HEK293T (cell line): ENCODE measurements around the gene ZSCAN20.

Experiments used
- CTCF ChIA-PET: fragments of 350-600 bp; formaldehyde crosslinking; extraction: SDS; loops from one replicate; lab custom pipeline; 2021; ENCODE audit warnings: antibody characterized with exemption, inconsistent platforms; lab: Yijun Ruan, JAX
- POLR2A ChIA-PET: fragments of 350-600 bp; formaldehyde crosslinking; extraction: SDS; loops from one replicate; lab custom pipeline; 2020; ENCODE audit warnings: antibody characterized with exemption, inconsistent platforms; lab: Yijun Ruan, JAX
- DNase-seq: peaks from one replicate; pipeline ENCODE4 v3.0.0; 2012; ENCODE audit warnings: mixed read lengths; ENCODE audit errors: extremely low spot score
- ARNT ChIP-seq: fragments of 450-650 bp; IDR thresholded peaks from 2 replicates; pipeline ENCODE4 v1.6.1; 2017; ENCODE audit warnings: mild to moderate bottlenecking
- BHLHE40 ChIP-seq: fragments of 450-650 bp; IDR thresholded peaks from 2 replicates; pipeline ENCODE4 v1.6.1; 2016; ENCODE audit warnings: mild to moderate bottlenecking, moderate library complexity, borderline replicate concordance
- CTBP1 ChIP-seq: fragments of 450-650 bp; IDR thresholded peaks from 2 replicates; pipeline ENCODE4 v1.6.1; 2016; ENCODE audit warnings: borderline replicate concordance
- ELF4 ChIP-seq: fragments of 450-650 bp; IDR thresholded peaks from 2 replicates; pipeline ENCODE4 v1.6.1; 2017; ENCODE audit warnings: antibody characterized with exemption
- FOXA1 ChIP-seq: fragments of 450-650 bp; IDR thresholded peaks from 2 replicates; pipeline ENCODE4 v1.6.1; 2016; ENCODE audit warnings: mild to moderate bottlenecking
- FOXK2 ChIP-seq: fragments of 450-650 bp; IDR thresholded peaks from 2 replicates; pipeline ENCODE4 v1.6.1; 2016; ENCODE audit warnings: mild to moderate bottlenecking
- FOXM1 ChIP-seq: fragments of 450-650 bp; IDR thresholded peaks from 2 replicates; pipeline ENCODE4 v1.6.1; 2017; ENCODE audit warnings: mild to moderate bottlenecking, borderline replicate concordance
- HDGF ChIP-seq: fragments of 450-650 bp; IDR thresholded peaks from 2 replicates; pipeline ENCODE4 v1.6.1; 2017; ENCODE audit warnings: antibody characterized with exemption, borderline replicate concordance
- L3MBTL2 ChIP-seq: fragments of 450-650 bp; conservative IDR thresholded peaks from 2 replicates; pipeline ENCODE4 v1.6.1; 2016; ENCODE audit warnings: mild to moderate bottlenecking
- LEF1 ChIP-seq: fragments of 450-650 bp; IDR thresholded peaks from 2 replicates; pipeline ENCODE4 v1.6.1; 2017; ENCODE audit warnings: mild to moderate bottlenecking, borderline replicate concordance
- NFRKB ChIP-seq: fragments of 450-650 bp; IDR thresholded peaks from 2 replicates; pipeline ENCODE4 v1.6.1; 2016; ENCODE audit warnings: mild to moderate bottlenecking, moderate library complexity
- PKNOX1 ChIP-seq: fragments of 450-650 bp; IDR thresholded peaks from 2 replicates; pipeline ENCODE4 v1.6.1; 2016
- SP1 ChIP-seq: fragments of 450-650 bp; IDR thresholded peaks from 2 replicates; pipeline ENCODE4 v1.6.1; 2017
- SUZ12 ChIP-seq: fragments of 450-650 bp; IDR thresholded peaks from 2 replicates; pipeline ENCODE4 v1.6.1; 2016; ENCODE audit warnings: mild to moderate bottlenecking
- TARDBP ChIP-seq: fragments of 450-650 bp; IDR thresholded peaks from 2 replicates; pipeline ENCODE4 v1.6.1; 2016
- ZNF384 ChIP-seq: fragments of 450-650 bp; IDR thresholded peaks from 2 replicates; pipeline ENCODE4 v1.6.1; 2016

Gene ZSCAN20

GRCh38 chr1:33516428-33516827 is 44.0 kb downstream of the ZSCAN20 start:
- DNase-seq, result no peak
- POLR2A ChIA-PET, result no interaction called here
- CTCF ChIA-PET, result no interaction called here
- TF ChIP-seq CTBP1 (no peak), FOXM1 (no peak), FOXA1 (no peak)

GRCh38 chr1:33516891-33517567 is 44.6 kb downstream of the ZSCAN20 start:
- no peak for TF ChIP-seq FOXA1
- ChIA-PET CTCF (interaction anchor here (0.6 kb wide), 1 partner anchor 377 kb away, joined by 5 read pairs; no protein-coding TSS in a partner anchor), POLR2A (no interaction called here)
- DNase-seq, result no peak

GRCh38 chr1:33517596-33518250 is 45.3 kb downstream of the ZSCAN20 start:
- CTCF ChIA-PET, result interaction anchor here (0.6 kb wide), 1 partner anchor 376 kb away, joined by 5 read pairs; no protein-coding TSS in a partner anchor
- POLR2A ChIA-PET, result no interaction called here
- TF ChIP-seq FOXA1, result no peak
- no peak for TF ChIP-seq ELF4
- no peak for TF ChIP-seq SUZ12
- TF ChIP-seq FOXK2, result no peak
- DNase-seq, result no peak

- no peak for DNase-seq
- CTCF ChIA-PET, result no interaction called here
- TF ChIP-seq SUZ12 (no peak), ELF4 (no peak), PKNOX1 (no peak), HDGF (no peak)
- POLR2A ChIA-PET, result no interaction called here
Observed at GRCh38 chr1:33519240-33519884, 46.9 kb downstream of the ZSCAN20 start.

- CTCF ChIA-PET, result no interaction called here
- POLR2A ChIA-PET, result no interaction called here
- no peak for TF ChIP-seq SP1
- no peak for TF ChIP-seq HDGF
- TF ChIP-seq ZNF384, result no peak
- TF ChIP-seq NFRKB, result no peak
- no peak for TF ChIP-seq FOXA1
- TF ChIP-seq PKNOX1, result no peak
- no peak for TF ChIP-seq ELF4
- no peak for TF ChIP-seq L3MBTL2
- no peak for TF ChIP-seq SUZ12
- no peak for TF ChIP-seq TARDBP
- DNase-seq, result no peak
Observed at GRCh38 chr1:33524586-33524985, 52.1 kb downstream of the ZSCAN20 start.

- ChIA-PET CTCF (no interaction called here), POLR2A (no interaction called here)
- TF ChIP-seq ELF4 (no peak), L3MBTL2 (no peak), TARDBP (no peak), HDGF (no peak), FOXM1 (no peak), FOXK2 (no peak), NFRKB (no peak), FOXA1 (no peak), BHLHE40 (no peak), CTBP1 (no peak), LEF1 (no peak), SP1 (no peak), ZNF384 (no peak), ARNT (no peak), PKNOX1 (no peak), SUZ12 (no peak)
- no peak for DNase-seq
Observed at GRCh38 chr1:33527934-33528333, 55.5 kb downstream of the ZSCAN20 start.

- TF ChIP-seq L3MBTL2 (no peak), FOXM1 (no peak), LEF1 (no peak), FOXK2 (no peak), HDGF (no peak), ARNT (no peak), ELF4 (no peak), ZNF384 (no peak), NFRKB (no peak), SUZ12 (no peak), SP1 (no peak), PKNOX1 (no peak), CTBP1 (no peak), BHLHE40 (no peak), TARDBP (no peak)
- DNase-seq, result no peak
- ChIA-PET POLR2A (no interaction called here), CTCF (no interaction called here)
Observed at GRCh38 chr1:33529957-33530356, 57.5 kb downstream of the ZSCAN20 start.
